GM19372 (cell line): Measurements from ENCODE around the gene RBM26.
"Not testable (repeated sequence)": the region's sequence is repeated elsewhere in the genome, so short reads cannot be mapped to it uniquely, and the experiment has no call there.

Source experiments
- ATAC-seq: cut with Tn5 transposase; IDR thresholded peaks from one replicate; pipeline ENCODE4 v1.9.1; 2021; ENCODE audit warnings: mild to moderate bottlenecking, low read depth, moderate library complexity; ENCODE audit not compliant: unreplicated experiment

The RBM26 gene

DNA sequence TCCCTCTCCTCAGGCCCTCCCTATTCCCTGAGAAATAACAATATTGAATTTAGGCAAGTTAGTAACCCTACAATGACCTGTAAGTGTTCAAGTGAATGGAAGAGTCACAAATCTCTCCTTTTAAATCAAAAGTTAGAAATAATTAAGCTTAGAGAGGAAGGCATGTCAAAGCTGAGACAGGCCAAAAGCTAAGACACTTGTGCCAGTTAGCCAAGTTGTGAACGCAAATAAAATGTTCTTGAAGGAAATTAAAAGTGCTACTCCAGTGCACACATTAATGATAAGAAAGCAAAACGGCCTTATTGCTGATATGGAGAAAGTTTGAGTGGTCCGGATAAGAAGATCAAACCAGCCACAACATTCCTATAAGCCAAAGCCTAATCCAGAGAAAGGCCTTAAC is 120.9 kb downstream of the RBM26 start:
- no peak for ATAC-seq

DNA sequence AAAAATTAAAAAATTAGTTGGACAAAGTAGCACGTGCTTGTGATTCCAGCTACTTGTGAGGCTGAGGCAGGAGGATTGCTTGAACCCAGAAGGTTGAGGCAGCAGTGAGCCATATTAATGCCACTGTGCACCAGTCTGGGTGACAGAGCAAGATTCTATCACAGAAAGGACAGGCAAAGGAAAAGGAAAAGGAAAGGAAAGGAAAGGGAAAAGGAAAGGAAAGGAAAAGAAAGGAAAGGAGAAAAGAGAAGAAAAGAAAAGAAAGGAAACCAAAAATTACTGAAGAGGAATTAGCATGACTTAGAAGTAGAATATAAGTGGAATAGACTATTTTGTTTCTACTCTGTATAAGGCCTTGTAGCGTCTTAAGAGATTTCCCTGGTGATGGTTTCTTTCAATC is 122.3 kb downstream of the RBM26 start:
- ATAC-seq: no peak

DNA sequence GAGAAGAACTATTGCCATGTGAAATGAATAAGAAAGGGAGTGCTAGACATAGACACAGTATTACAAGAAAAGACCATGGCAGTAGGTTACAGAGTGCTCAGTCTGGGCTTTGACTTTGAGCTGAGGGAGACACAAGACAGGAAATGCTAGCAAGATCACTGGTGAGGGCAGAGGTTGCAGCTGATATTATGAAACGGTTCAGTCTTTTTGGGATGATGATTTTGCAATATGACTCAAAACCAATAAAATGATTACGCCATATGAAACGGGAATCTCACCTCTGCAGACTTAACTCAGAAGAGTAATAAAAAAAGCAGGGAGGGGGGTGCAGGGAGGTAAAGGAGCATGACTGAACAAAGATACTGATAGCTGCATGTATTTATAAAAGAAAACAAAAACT is 123.1 kb downstream of the RBM26 start:
- no peak for ATAC-seq

DNA sequence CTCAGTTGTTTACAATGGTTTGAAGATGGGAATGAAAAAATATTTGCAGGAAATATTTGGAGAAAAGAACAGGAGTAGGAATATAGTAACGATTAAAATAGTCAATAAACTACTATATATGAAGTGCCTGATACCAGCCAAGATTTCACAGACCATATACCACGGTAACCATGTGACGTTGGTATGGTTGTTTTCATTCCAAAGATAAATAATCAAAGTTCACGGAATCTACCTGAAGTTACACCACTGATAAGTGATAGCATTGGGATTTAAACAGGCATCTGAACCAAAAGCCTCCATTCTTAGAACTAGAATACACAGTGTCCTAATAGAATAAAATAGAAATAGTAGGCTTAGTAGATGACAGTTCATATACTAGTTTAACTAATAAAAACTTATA is 123.5 kb downstream of the RBM26 start:
- ATAC-seq: no peak

DNA sequence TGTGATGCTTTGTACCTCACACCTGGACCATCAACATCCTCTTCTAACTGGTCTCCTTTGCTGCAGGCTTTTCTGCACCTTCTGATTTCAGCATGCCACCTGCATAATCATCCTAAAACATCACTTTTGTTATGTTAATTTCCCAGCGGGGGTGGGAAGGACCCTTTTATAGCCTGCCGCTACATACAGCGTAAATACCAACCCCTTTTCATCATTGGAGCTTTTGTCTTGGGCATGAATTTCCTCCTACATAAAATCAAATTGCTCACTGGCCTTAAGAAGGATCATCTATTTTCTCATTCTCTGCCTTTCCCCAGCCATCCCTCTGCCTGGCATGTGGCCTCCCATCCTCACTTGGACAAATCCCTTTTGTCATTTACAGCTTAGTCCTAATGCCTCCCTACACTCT is 124.7 kb downstream of the RBM26 start:
- no peak for ATAC-seq

DNA sequence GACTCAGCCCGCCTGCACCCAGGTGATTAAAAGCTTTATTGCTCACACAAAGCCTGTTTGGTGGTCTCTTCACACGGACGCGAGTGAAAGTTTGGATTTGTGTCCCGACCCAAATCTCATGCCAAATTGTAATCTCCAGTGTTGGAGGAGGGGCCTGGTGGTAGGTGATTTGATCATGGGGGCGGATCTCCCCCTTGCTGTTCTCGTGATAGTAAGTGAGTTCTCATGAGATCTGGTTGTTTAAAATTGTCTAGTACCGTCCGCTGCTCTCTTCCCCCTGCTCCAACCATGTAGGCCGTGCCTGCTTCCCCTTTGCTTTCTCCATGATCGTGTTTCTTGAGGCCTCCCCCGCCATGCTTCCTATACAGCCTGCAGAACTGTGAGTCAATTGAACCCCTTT is 126.3 kb downstream of the RBM26 start:
- not testable (repeated sequence) for ATAC-seq

DNA sequence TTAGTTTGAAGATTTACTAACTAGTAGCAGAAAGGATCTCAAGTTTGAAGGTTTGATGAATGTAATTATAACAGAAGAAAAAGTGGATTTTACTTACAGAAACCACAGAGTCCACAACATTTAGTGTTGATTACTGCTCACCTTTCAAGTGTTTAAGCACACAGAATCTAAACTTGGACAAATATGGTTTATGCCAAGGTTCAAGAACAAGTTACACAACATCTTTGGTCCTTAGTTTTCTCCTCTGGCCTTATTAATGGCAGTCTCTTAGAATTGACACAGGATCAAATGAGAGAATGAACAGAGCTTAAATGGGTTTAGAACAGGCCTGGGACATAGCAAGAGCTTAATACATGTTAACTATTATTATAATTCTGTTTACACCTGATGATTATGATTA is 133.0 kb downstream of the RBM26 start:
- ATAC-seq: no peak

DNA sequence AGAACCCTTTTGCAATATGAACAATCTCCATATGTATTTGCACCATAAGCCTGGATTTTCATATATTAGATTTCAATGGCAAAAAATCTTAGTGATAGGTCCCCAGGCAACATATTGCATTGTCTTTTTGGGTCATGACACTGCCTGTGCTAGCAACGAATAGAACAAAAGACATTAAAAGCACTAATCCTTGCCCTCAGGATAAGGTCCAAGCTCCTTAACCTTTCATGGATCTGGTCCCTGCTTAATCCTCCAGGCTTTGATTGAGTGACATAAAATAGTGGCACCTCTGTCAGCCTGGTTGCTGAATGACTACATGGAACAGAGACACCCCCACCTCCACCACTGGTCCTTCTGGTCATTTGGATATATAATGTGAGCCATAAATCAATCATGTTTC is 134.4 kb downstream of the RBM26 start:
- no peak for ATAC-seq

DNA sequence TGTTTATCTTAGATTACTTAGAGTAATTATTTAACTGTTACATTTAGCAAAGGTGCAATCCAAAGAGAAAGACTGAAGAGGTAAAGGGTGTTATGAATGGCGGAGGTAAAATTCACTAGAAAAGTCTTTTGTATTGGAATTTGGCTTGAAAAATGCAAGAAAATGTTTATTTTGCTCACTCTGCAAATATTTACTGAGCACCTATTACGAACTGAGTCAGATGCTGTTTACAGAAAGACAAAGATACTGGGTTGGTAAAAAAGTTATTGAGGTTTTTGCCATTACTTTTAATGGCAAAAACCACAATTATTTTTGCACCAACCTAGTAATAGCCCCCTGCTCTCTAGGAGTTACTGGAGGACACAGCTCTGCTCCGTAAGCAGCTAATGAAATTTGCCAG is 135.2 kb downstream of the RBM26 start:
- no peak for ATAC-seq
